ENCODE results near the gene TVP23C.

The TVP23C gene

GRCh38 chr17:15467592-15467991 lies 95.7 kb downstream of the TVP23C start, which contains the start of gene CDRT4:
CDRT4 (minus strand) TSS chr17:15467621; CDS start chr17:15440238, 27,383 bp downstream.
- H3K36me3 ChIP-seq (ENCODE audit: low read depth) = 0 out of 2 replicates have a peak, but pooled peaks cover 6% of the 10 kb centered on the region
- no peak within 1 kb of the TSS for H3K4me3 ChIP-seq (ENCODE audit: severe bottlenecking)
- H3K4me1 ChIP-seq (ENCODE audit: insufficient read depth, poor library complexity, severe bottlenecking) = no peaks in the 10 kb centered on the region
- H3K27ac ChIP-seq (ENCODE audit: poor library complexity, severe bottlenecking) = no peak within 1 kb of the TSS
- no peaks in the 10 kb centered on the region for H3K9me3 ChIP-seq (ENCODE audit: severe bottlenecking)
- no peak for ATAC-seq (ENCODE audit: low read depth)
- no peaks in the 10 kb centered on the region for H3K27me3 ChIP-seq (ENCODE audit: insufficient read depth, poor library complexity, severe bottlenecking)
- no peak for DNase-seq (ENCODE audit: low spot score)
- TF ChIP-seq, protein P1, sequence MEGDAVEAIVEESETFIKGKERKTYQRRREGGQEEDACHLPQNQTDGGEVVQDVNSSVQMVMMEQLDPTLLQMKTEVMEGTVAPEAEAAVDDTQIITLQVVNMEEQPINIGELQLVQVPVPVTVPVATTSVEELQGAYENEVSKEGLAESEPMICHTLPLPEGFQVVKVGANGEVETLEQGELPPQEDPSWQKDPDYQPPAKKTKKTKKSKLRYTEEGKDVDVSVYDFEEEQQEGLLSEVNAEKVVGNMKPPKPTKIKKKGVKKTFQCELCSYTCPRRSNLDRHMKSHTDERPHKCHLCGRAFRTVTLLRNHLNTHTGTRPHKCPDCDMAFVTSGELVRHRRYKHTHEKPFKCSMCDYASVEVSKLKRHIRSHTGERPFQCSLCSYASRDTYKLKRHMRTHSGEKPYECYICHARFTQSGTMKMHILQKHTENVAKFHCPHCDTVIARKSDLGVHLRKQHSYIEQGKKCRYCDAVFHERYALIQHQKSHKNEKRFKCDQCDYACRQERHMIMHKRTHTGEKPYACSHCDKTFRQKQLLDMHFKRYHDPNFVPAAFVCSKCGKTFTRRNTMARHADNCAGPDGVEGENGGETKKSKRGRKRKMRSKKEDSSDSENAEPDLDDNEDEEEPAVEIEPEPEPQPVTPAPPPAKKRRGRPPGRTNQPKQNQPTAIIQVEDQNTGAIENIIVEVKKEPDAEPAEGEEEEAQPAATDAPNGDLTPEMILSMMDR (IDR thresholded peaks at IDR 0.05; ENCODE audit: poor library complexity, severe bottlenecking) = no peak

- no peaks in the 10 kb centered on the region for H3K27me3 ChIP-seq (ENCODE audit: insufficient read depth, poor library complexity, severe bottlenecking)
- no peak for DNase-seq (ENCODE audit: low spot score)
Measured at GRCh38 chr17:15466131-15466530, 97.2 kb downstream of the TVP23C start.

DNA sequence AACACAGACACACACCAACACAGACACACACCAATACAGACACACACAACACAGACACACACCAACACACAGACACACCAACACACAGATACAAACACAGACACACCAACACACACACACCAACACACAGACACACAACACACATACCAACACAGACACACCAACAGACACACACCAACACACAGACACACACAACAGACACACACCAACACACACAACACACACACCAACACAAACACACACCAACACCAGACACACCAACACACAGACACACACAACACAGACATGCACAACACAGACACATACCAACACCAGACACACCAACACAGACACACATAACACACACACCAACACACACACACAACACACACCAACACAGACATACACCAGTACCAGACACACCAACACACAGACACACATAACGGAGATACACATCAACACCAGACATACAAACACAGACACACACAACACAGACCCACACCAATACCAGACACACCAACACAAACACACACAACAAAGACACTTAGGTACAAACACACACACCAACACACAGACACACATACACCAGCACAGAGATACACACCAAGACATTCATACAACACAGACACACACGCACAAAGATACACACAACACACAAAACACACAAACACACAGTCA lies 98.1 kb downstream of the TVP23C start:
- H3K36me3 ChIP-seq (ENCODE audit: low read depth) = no peaks in the 10 kb centered on the region
- no peaks in the 10 kb centered on the region for H3K4me1 ChIP-seq (ENCODE audit: insufficient read depth, poor library complexity, severe bottlenecking)
- no peak overlapping the region for H3K4me3 ChIP-seq (ENCODE audit: severe bottlenecking)
- no peak overlapping the region for H3K27ac ChIP-seq (ENCODE audit: poor library complexity, severe bottlenecking)
- no peaks in the 10 kb centered on the region for H3K9me3 ChIP-seq (ENCODE audit: severe bottlenecking)
- ATAC-seq (ENCODE audit: low read depth) (no peak), DNase-seq (ENCODE audit: low spot score) (no peak)
- TF ChIP-seq, protein P1 (IDR thresholded peaks at IDR 0.05; ENCODE audit: poor library complexity, severe bottlenecking) = no peak
- no peaks in the 10 kb centered on the region for H3K27me3 ChIP-seq (ENCODE audit: insufficient read depth, poor library complexity, severe bottlenecking)

More at GRCh38 chr17:15466131-15466530, 97.2 kb downstream of the TVP23C start:
- ATAC-seq (ENCODE audit: low read depth) = no peak
- H3K36me3 ChIP-seq (ENCODE audit: low read depth) = no peaks in the 10 kb centered on the region
- H3K9me3 ChIP-seq (ENCODE audit: severe bottlenecking) = no peaks in the 10 kb centered on the region
- no peak overlapping the region for H3K27ac ChIP-seq (ENCODE audit: poor library complexity, severe bottlenecking)
- H3K4me1 ChIP-seq (ENCODE audit: insufficient read depth, poor library complexity, severe bottlenecking) = no peaks in the 10 kb centered on the region
- TF ChIP-seq, protein P1 (IDR thresholded peaks at IDR 0.05; ENCODE audit: poor library complexity, severe bottlenecking) = no peak
- H3K4me3 ChIP-seq (ENCODE audit: severe bottlenecking) = no peak overlapping the region

GRCh38 chr17:15464231-15464985 lies 98.9 kb downstream of the TVP23C start:
- ATAC-seq (ENCODE audit: low read depth) (no peak), DNase-seq (ENCODE audit: low spot score) (no peak)
- Histone ChIP-seq H3K4me3 (ENCODE audit: severe bottlenecking) (no peak overlapping the region), H3K9me3 (ENCODE audit: severe bottlenecking) (no peaks in the 10 kb centered on the region), H3K27me3 (ENCODE audit: insufficient read depth, poor library complexity, severe bottlenecking) (no peaks in the 10 kb centered on the region), H3K36me3 (ENCODE audit: low read depth) (no peaks in the 10 kb centered on the region), H3K4me1 (ENCODE audit: insufficient read depth, poor library complexity, severe bottlenecking) (no peaks in the 10 kb centered on the region), H3K27ac (ENCODE audit: poor library complexity, severe bottlenecking) (no peak overlapping the region)
- TF ChIP-seq, protein P1 (IDR thresholded peaks at IDR 0.05; ENCODE audit: poor library complexity, severe bottlenecking) = no peak

All from RWPE2 (cell line).